Keratinocyte (primary cell): ENCODE measurements around the gene PPIP5K2.

ENCODE experiments used
- CTCF ChIP-seq, 3 experiments: IDR thresholded peaks in 1 of 3; conservative IDR thresholded peaks in 1 of 3; optimal IDR thresholded peaks in 1 of 3; 2 replicates in 2 of 3; 3 replicates in 1 of 3; pipeline versions ENCODE3 to v1.5.1; 2011; ENCODE audit warnings: low read length in 3 of 3, mild to moderate bottlenecking in 3 of 3, moderate library complexity in 2 of 3, control low read depth in 1 of 3, inconsistent platforms in 1 of 3; ENCODE audit not compliant: insufficient read depth in 2 of 3; ENCODE audit errors: extremely low read depth in 1 of 3
- EZH2 ChIP-seq: IDR thresholded peaks from one replicate; pipeline ENCODE4 v1.6.1; 2012; ENCODE audit warnings: inconsistent platforms, mild to moderate bottlenecking, low read length, moderate library complexity

- TF ChIP-seq CTCF (optimal IDR thresholded peaks at IDR 0.05 in 1 of 3, IDR thresholded peaks at IDR 0.05 in 1 of 3, conservative IDR thresholded peaks at IDR 0.05 in 1 of 3; ENCODE audit: extremely low read depth in 1 of 3, insufficient read depth in 2 of 3, low read length in 3 of 3): no peak
- no peak for TF ChIP-seq EZH2
Measured at GRCh38 chr5:103094737-103095136, 25.4 kb upstream of the PPIP5K2 start.
